ENCODE measurements around the gene POC5. TPM values are rescaled to one million over a fixed set of nuclear protein-coding genes. Genes with fewer than 3 reads are reported as not detected.

Gene POC5
- total RNA-seq, 1 experiment from 2014 or later = 9.7 TPM

DNA sequence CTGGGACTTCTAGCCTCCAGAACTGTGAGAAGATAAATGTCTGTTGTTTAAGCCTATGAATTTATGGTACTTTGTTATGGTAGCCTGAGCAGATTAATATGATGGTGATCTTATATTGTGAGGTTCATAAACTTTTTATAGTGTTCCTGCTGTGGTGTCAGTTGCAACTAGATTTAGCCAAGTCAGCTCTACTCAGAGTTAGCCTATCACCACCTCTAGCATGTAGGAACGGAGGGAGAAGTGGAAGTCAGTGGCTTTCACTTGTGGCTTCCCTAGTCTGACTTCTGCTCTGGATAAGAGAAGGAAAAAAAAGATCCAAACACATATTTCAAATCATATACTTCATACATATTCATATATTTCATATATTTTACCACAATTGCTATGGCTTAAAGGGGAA, 6.6 kb downstream of the POC5 start:
- Histone ChIP-seq H3K27me3 (ENCODE audit: low read length) (no peaks in the 10 kb centered on the region), H3K4me3 (ENCODE audit: low read length) (no peak overlapping the region), H3K4me1 (ENCODE audit: insufficient read depth, low read length) (peaks cover 2% of the 10 kb centered on the region), H3K79me2 (ENCODE audit: low read length) (peaks cover 47% of the 10 kb centered on the region), H3K36me3 (ENCODE audit: low read depth, low read length) (peaks cover 5% of the 10 kb centered on the region; the same call in 1 of the 2 replicates), H3K9me2 (replicated peaks; ENCODE audit: low read length) (no peaks in the 10 kb centered on the region), H2AFZ (ENCODE audit: low read length) (no peak overlapping the region), H4K20me1 (ENCODE audit: low read length) (no peaks in the 10 kb centered on the region), H3F3A (ENCODE audit: low read length, unreplicated experiment) (no peaks in the 10 kb centered on the region), H3K9ac (ENCODE audit: low read length) (no peak overlapping the region), H3K9me3 (ENCODE audit: low read length) (no peaks in the 10 kb centered on the region), H3K4me2 (ENCODE audit: low read length) (no peak overlapping the region), H3K27ac (ENCODE audit: low read length) (no peak overlapping the region)
- no TSS peak for BruUV-seq (replicated peaks)
- intact Hi-C loops (cut with micrococcal nuclease) = no loop called here
- ChIA-PET POLR2A (ENCODE audit: unreplicated experiment) (no interaction called here), CTCF (no interaction called here)
- ATAC-seq = peak; percentile 29
- TF ChIP-seq, protein P1, sequence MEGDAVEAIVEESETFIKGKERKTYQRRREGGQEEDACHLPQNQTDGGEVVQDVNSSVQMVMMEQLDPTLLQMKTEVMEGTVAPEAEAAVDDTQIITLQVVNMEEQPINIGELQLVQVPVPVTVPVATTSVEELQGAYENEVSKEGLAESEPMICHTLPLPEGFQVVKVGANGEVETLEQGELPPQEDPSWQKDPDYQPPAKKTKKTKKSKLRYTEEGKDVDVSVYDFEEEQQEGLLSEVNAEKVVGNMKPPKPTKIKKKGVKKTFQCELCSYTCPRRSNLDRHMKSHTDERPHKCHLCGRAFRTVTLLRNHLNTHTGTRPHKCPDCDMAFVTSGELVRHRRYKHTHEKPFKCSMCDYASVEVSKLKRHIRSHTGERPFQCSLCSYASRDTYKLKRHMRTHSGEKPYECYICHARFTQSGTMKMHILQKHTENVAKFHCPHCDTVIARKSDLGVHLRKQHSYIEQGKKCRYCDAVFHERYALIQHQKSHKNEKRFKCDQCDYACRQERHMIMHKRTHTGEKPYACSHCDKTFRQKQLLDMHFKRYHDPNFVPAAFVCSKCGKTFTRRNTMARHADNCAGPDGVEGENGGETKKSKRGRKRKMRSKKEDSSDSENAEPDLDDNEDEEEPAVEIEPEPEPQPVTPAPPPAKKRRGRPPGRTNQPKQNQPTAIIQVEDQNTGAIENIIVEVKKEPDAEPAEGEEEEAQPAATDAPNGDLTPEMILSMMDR (conservative IDR thresholded peaks at IDR 0.05; ENCODE audit: low read depth, low read length) = no peak
- TF ChIP-seq EZH2phosphoT487 (IDR thresholded peaks at IDR 0.05; ENCODE audit: borderline replicate concordance, low read length) = no peak
- DNase-seq = no peak

- POLR2A ChIA-PET (ENCODE audit: unreplicated experiment) = no interaction called here
- no peaks in the 10 kb centered on the region for H4K20me1 ChIP-seq (ENCODE audit: low read length)
- H3K36me3 ChIP-seq (ENCODE audit: low read depth, low read length) = peaks cover 7% of the 10 kb centered on the region; the same call in 1 of the 2 replicates
- DNase-seq = peak; percentile 31
- ATAC-seq = peak; percentile 61
- H3F3A ChIP-seq (ENCODE audit: low read length, unreplicated experiment) = no peaks in the 10 kb centered on the region
- H3K79me2 ChIP-seq (ENCODE audit: low read length) = peaks cover 20% of the 10 kb centered on the region
- H3K4me2 ChIP-seq (ENCODE audit: low read length) = no peak overlapping the region
- H3K4me1 ChIP-seq (ENCODE audit: insufficient read depth, low read length) = no peaks in the 10 kb centered on the region
- no peaks in the 10 kb centered on the region for H3K27me3 ChIP-seq (ENCODE audit: low read length)
- H2AFZ ChIP-seq (ENCODE audit: low read length) = no peak overlapping the region
- no peaks in the 10 kb centered on the region for H3K9me3 ChIP-seq (ENCODE audit: low read length)
- H3K4me3 ChIP-seq (ENCODE audit: low read length) = no peak overlapping the region
- intact Hi-C loops (cut with micrococcal nuclease) = no loop called here
- TF ChIP-seq EZH2phosphoT487 (IDR thresholded peaks at IDR 0.05; ENCODE audit: borderline replicate concordance, low read length) = no peak
- TF ChIP-seq, protein P1 (conservative IDR thresholded peaks at IDR 0.05; ENCODE audit: low read depth, low read length) = no peak
- TF ChIP-seq EZH2 (IDR thresholded peaks at IDR 0.05; ENCODE audit: low read length, unreplicated experiment) = no peak
- no peak overlapping the region for H3K27ac ChIP-seq (ENCODE audit: low read length)
- H3K9ac ChIP-seq (ENCODE audit: low read length) = no peak overlapping the region
- no TSS peak for BruUV-seq (replicated peaks)
- CTCF ChIA-PET = no interaction called here
- no peaks in the 10 kb centered on the region for H3K9me2 ChIP-seq (replicated peaks; ENCODE audit: low read length)
Observed at GRCh38 chr5:75707911-75708509, 9.2 kb downstream of the POC5 start.

- Histone ChIP-seq H3K79me2 (ENCODE audit: low read length) (0 out of 2 replicates have a peak, but pooled peaks cover 8% of the 10 kb centered on the region), H3K27me3 (ENCODE audit: low read length) (no peaks in the 10 kb centered on the region), H2AFZ (ENCODE audit: low read length) (no peak overlapping the region), H3K9me3 (ENCODE audit: low read length) (no peaks in the 10 kb centered on the region), H4K20me1 (ENCODE audit: low read length) (no peaks in the 10 kb centered on the region), H3K4me2 (ENCODE audit: low read length) (no peak overlapping the region), H3K9ac (ENCODE audit: low read length) (no peak overlapping the region), H3K36me3 (ENCODE audit: low read depth, low read length) (peaks cover 15% of the 10 kb centered on the region), H3F3A (ENCODE audit: low read length, unreplicated experiment) (no peaks in the 10 kb centered on the region), H3K4me1 (ENCODE audit: insufficient read depth, low read length) (no peaks in the 10 kb centered on the region), H3K27ac (ENCODE audit: low read length) (no peak overlapping the region), H3K4me3 (ENCODE audit: low read length) (no peak overlapping the region), H3K9me2 (replicated peaks; ENCODE audit: low read length) (no peaks in the 10 kb centered on the region)
- intact Hi-C loops (cut with micrococcal nuclease) = no loop called here
- ATAC-seq = no peak
- TF ChIP-seq, protein P1 (conservative IDR thresholded peaks at IDR 0.05; ENCODE audit: low read depth, low read length) = no peak
- TF ChIP-seq EZH2 (IDR thresholded peaks at IDR 0.05; ENCODE audit: low read length, unreplicated experiment) (no peak), EZH2phosphoT487 (IDR thresholded peaks at IDR 0.05; ENCODE audit: borderline replicate concordance, low read length) (no peak)
- DNase-seq = no peak
- CTCF ChIA-PET = no interaction called here
- POLR2A ChIA-PET (ENCODE audit: unreplicated experiment) = no interaction called here
- no TSS peak for BruUV-seq (replicated peaks)
Observed at GRCh38 chr5:75706775-75707174, 10.5 kb downstream of the POC5 start.

Data from PC-3 (cell line).